Effector CD4-positive, alpha-beta T cell (primary cell): ENCODE data around the gene SCARF2.
"Not testable (repeated sequence)": the region's sequence is repeated elsewhere in the genome, so short reads cannot be mapped to it uniquely, and the experiment has no call there.

Experiments
- DNase-seq: peaks from one replicate; pipeline ENCODE4 v3.0.0-alpha.2; 2020

SCARF2 gene

GRCh38 chr22:20427104-20427944, 10.3 kb downstream of the SCARF2 start:
- DNase-seq = no peak

GRCh38 chr22:20426259-20426615, 11.4 kb downstream of the SCARF2 start:
- no peak for DNase-seq

GRCh38 chr22:20425566-20426258, 11.9 kb downstream of the SCARF2 start:
- DNase-seq = no peak

GRCh38 chr22:20424932-20425565, 12.6 kb downstream of the SCARF2 start:
- no peak for DNase-seq

- DNase-seq = no peak
Observed at GRCh38 chr22:20424568-20424931, 13.1 kb downstream of the SCARF2 start.

- DNase-seq = no peak
Observed at GRCh38 chr22:20423906-20424551, 13.6 kb downstream of the SCARF2 start.

- DNase-seq = no peak
Observed at GRCh38 chr22:20423008-20423905, 14.4 kb downstream of the SCARF2 start.

GRCh38 chr22:20422271-20423007, 15.2 kb downstream of the SCARF2 start:
- no peak for DNase-seq

GRCh38 chr22:20421507-20421874, 16.1 kb downstream of the SCARF2 start:
- DNase-seq = no peak

GRCh38 chr22:20420157-20420842, 17.3 kb downstream of the SCARF2 start:
- no peak for DNase-seq

GRCh38 chr22:20419664-20419951, 18.0 kb downstream of the SCARF2 start:
- no peak for DNase-seq

GRCh38 chr22:20418211-20418788, 19.3 kb downstream of the SCARF2 start:
- DNase-seq = peak; percentile 67

GRCh38 chr22:20415699-20416098, 21.9 kb downstream of the SCARF2 start:
- not testable (repeated sequence) for DNase-seq

- not testable (repeated sequence) for DNase-seq
Observed at GRCh38 chr22:20415241-20415640, 22.4 kb downstream of the SCARF2 start.

GRCh38 chr22:20414450-20414849, 23.2 kb downstream of the SCARF2 start:
- DNase-seq = no peak

- no peak for DNase-seq
Observed at GRCh38 chr22:20414059-20414440, 23.6 kb downstream of the SCARF2 start.

- no peak for DNase-seq
Observed at GRCh38 chr22:20413217-20414058, 24.2 kb downstream of the SCARF2 start.

- no peak for DNase-seq
Observed at GRCh38 chr22:20412474-20413216, 25.0 kb downstream of the SCARF2 start.

GRCh38 chr22:20409385-20409784, 28.2 kb downstream of the SCARF2 start:
- DNase-seq = not testable (repeated sequence)
